PFSK-1 (cell line): ENCODE results near the gene DHX16.

Experiments
- FOXP2 ChIP-seq: optimal IDR thresholded peaks from 2 replicates; pipeline ENCODE3; 2011; ENCODE audit warnings: borderline replicate concordance, control low read depth, inconsistent platforms; ENCODE audit not compliant: insufficient read depth; ENCODE audit errors: extremely low read length, extremely low read depth
- POLR2AphosphoS5 ChIP-seq: IDR thresholded peaks from 2 replicates; pipeline ENCODE4 v1.6.1; 2012; ENCODE audit warnings: low read depth, mild to moderate bottlenecking, control low read depth, low read length, moderate library complexity
- REST ChIP-seq, 2 experiments: IDR thresholded peaks; 2 replicates each; pipeline versions ENCODE4 v1.6.1 to v1.8.0; 2011 to 2012; ENCODE audit warnings: low read depth in 2 of 2, low read length in 2 of 2, control low read depth in 1 of 2, inconsistent platforms in 1 of 2, mild to moderate bottlenecking in 1 of 2, moderate library complexity in 1 of 2; ENCODE audit not compliant: insufficient read depth in 1 of 2
- SIN3A ChIP-seq: IDR thresholded peaks from 2 replicates; pipeline ENCODE4 v1.6.1; 2012; ENCODE audit warnings: mild to moderate bottlenecking, low read length, moderate library complexity, borderline replicate concordance; ENCODE audit not compliant: insufficient read depth
- TAF1 ChIP-seq: IDR thresholded peaks from 2 replicates; pipeline ENCODE4 v1.6.1; 2012; ENCODE audit warnings: low read length, control low read depth, borderline replicate concordance; ENCODE audit not compliant: insufficient read depth

DHX16 gene

GRCh38 chr6:30635834-30636233 is 37.0 kb downstream of the DHX16 start:
- TF ChIP-seq FOXP2 = no peak
- no peak for TF ChIP-seq REST (IDR thresholded peaks at IDR 0.05; ENCODE audit: insufficient read depth in 1 of 2, low read depth in 2 of 2, low read length in 2 of 2)
- TF ChIP-seq SIN3A = no peak
- no peak for TF ChIP-seq TAF1
- TF ChIP-seq POLR2AphosphoS5 = no peak

GRCh38 chr6:30626484-30627366 is 46.1 kb downstream of the DHX16 start, which contains the start of gene ATAT1:
TSS of gene ATAT1 (plus strand) at chr6:30626874.
- TF ChIP-seq SIN3A (peak; percentile 44; the same call in 1 of the 2 replicates), REST (IDR thresholded peaks at IDR 0.05; ENCODE audit: insufficient read depth in 1 of 2, low read depth in 2 of 2, low read length in 2 of 2) (no peak), POLR2AphosphoS5 (peak; percentile 85)

GRCh38 chr6:30625511-30625910 is 47.3 kb downstream of the DHX16 start:
- TF ChIP-seq POLR2AphosphoS5 = no peak
- no peak for TF ChIP-seq TAF1
- TF ChIP-seq REST (IDR thresholded peaks at IDR 0.05; ENCODE audit: insufficient read depth in 1 of 2, low read depth in 2 of 2, low read length in 2 of 2) = no peak
- TF ChIP-seq FOXP2 = no peak
- no peak for TF ChIP-seq SIN3A

- TF ChIP-seq POLR2AphosphoS5 (no peak), FOXP2 (no peak), TAF1 (no peak), SIN3A (no peak), REST (IDR thresholded peaks at IDR 0.05; ENCODE audit: insufficient read depth in 1 of 2, low read depth in 2 of 2, low read length in 2 of 2) (no peak)
Measured at GRCh38 chr6:30619561-30619960, 53.2 kb downstream of the DHX16 start.

- TF ChIP-seq SIN3A (no peak), FOXP2 (no peak), POLR2AphosphoS5 (no peak; the same call in 1 of the 2 replicates), TAF1 (no peak), REST (IDR thresholded peaks at IDR 0.05; ENCODE audit: insufficient read depth in 1 of 2, low read depth in 2 of 2, low read length in 2 of 2) (no peak)
Measured at GRCh38 chr6:30618270-30618797, 54.5 kb downstream of the DHX16 start.
